SK-MEL-5 (cell line): ENCODE results near the gene ADGRA1. TPM values are rescaled to one million over a fixed set of nuclear protein-coding genes. Genes with fewer than 3 reads are reported as not detected.
A peak's percentile ranks its signal among the peaks of the same experiment; 100 is the strongest.

ENCODE experiments used
- DNase-seq: peaks from one replicate; pipeline ENCODE4 v3.0.0-alpha.2; 2016; ENCODE audit warnings: low read depth, low spot score
- in situ Hi-C: cut with HindIII; loops from 2 replicates; pipeline ENCODE4 v1.10.0; 2016; ENCODE audit warnings: low sequenced_read_pairs, high pct_unique_total_duplicates, low pct_unique_long_range_greater_than_20kb
- polyA plus RNA-seq, 2 experiments: library from polyadenylated mRNA; depleted of rRNA; stranded (reverse); fragments of >200 nt; gene quantifications; 2 replicates each; pipeline ENCODE4 v1.2.3, GENCODE V29; 2015
- total RNA-seq: library from RNA; depleted of rRNA; stranded (reverse); fragments of >200 nt; shearing (Covaris generic); gene quantifications from 2 replicates; pipeline ENCODE4 v1.2.3, GENCODE V29; 2014; rRNA removed

ADGRA1 gene, protein sequence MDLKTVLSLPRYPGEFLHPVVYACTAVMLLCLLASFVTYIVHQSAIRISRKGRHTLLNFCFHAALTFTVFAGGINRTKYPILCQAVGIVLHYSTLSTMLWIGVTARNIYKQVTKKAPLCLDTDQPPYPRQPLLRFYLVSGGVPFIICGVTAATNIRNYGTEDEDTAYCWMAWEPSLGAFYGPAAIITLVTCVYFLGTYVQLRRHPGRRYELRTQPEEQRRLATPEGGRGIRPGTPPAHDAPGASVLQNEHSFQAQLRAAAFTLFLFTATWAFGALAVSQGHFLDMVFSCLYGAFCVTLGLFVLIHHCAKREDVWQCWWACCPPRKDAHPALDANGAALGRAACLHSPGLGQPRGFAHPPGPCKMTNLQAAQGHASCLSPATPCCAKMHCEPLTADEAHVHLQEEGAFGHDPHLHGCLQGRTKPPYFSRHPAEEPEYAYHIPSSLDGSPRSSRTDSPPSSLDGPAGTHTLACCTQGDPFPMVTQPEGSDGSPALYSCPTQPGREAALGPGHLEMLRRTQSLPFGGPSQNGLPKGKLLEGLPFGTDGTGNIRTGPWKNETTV
- total RNA-seq = not detected in 2 replicates
- not detected in 2 replicates for polyA plus RNA-seq (2015; cell fraction: cytosol; rRNA removed)
- polyA plus RNA-seq (2015; cell fraction: nucleus; rRNA removed) = not detected in 2 replicates

- no peak for DNase-seq
- in situ Hi-C loops = no loop called here
Observed at GRCh38 chr10:133087679-133088178, at the start of gene ADGRA1. TSS of gene ADGRA1 (plus strand) at chr10:133087924. CDS start at chr10:133088910, 986 bp downstream.

DNA sequence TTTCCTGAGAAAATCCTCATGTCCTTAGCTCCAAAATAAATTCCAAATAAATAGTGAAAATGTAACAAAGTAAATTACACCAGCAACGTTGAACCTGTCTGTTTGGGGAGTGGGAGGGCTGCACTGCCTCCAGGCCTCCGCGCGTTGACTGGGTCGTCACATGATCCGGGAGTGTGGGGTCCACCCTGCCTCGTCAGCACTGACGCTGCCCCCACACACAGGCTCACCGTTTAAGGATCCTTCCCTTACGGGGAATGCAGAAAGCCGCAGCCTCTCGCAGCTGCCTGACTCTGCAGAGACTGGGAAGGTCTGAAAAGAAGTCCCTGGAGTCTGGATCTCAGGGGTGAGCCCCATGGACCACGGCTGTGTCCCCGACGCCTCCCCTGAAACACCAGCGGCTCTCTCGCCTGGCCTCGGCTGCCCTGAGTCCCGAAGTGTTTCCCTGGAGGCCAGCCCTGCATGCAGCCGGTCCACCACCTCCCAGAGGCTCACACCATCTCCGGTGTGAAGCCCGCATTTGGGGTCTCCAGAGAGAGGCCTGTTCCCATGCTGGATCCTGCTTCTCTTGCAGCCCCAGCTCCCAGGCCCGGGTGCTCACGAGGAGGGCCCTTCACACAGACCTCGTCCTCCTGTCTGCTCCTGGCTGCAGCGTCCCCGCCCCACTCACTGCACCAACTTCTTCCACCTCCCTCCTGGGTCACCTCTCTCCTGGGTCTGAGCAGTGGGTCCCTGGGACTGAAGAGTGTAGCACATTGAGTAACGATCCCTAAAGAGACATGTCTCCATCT lies 49.5 kb upstream of the ADGRA1 start:
- in situ Hi-C loops = no loop called here

DNA sequence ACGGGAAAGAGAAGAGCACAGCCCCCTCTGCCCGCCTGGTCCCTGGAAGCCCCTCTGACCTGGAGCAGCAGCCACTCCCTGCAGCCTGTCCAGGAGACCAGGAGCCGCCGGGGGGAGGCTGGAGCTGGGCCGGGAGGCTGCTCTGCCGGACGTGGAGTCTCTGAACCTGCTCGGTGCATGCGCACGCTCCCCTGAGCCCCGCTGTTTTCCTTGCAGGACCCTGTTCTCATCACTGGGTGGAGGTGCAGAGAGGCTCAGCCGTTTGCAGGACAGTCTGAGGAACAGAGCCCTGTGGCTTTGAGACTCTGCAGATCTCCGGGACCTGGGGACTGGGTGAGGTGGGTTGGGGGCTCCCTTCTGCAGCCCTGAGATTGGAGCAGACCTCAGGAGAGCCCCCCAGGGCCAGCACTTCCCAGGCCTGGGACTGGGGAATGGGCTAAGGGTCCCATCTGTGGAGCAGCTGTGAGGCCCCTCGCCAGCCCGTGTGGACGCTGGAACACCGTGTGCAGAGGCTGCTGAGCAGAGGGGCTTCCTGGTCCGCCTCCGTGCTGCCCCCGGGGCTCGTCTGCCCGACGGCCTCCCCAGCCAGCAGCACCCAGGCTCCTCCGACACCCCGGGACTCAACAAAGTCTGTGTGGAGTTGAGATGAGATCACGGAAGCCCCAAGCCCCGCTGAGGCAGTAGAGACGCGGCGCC lies 48.5 kb upstream of the ADGRA1 start:
- in situ Hi-C loops = no loop called here
- peak; percentile 6 for DNase-seq

More for the DNA sequence above, 49.5 kb upstream of the ADGRA1 start:
- no peak for DNase-seq

- no peak for DNase-seq
- in situ Hi-C loops = no loop called here
Observed at GRCh38 chr10:133039803-133040165, 47.9 kb upstream of the ADGRA1 start.

- in situ Hi-C loops = no loop called here
- DNase-seq = no peak
Observed at GRCh38 chr10:133040198-133040597, 47.5 kb upstream of the ADGRA1 start.

DNA sequence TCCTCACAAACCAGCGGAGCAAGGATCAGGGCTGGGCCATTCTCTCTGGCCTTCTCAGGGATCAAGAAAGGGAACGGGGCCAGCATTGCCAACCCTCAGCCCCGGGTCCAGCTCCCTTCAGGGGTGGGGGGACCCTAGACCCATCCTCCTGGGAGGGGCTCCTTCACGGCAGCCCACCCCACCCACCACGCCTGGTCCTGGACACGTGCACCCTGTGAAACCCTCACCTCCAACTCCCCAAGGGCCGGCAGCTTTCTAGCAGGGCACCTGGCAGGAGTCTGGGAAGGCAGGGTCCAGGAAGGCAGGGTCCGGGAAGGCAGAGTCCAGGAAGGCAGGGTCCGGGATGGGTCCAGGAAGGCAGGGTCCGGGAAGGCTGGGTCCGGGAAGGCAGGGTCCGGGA lies 46.6 kb upstream of the ADGRA1 start:
- in situ Hi-C loops = no loop called here

GRCh38 chr10:133042061-133042460 lies 45.7 kb upstream of the ADGRA1 start:
- DNase-seq = no peak
- in situ Hi-C loops = no loop called here

More for the DNA sequence above, 46.6 kb upstream of the ADGRA1 start:
- DNase-seq = no peak

- in situ Hi-C loops = no loop called here
- no peak for DNase-seq
Observed at GRCh38 chr10:133042816-133043215, 44.9 kb upstream of the ADGRA1 start.

DNA sequence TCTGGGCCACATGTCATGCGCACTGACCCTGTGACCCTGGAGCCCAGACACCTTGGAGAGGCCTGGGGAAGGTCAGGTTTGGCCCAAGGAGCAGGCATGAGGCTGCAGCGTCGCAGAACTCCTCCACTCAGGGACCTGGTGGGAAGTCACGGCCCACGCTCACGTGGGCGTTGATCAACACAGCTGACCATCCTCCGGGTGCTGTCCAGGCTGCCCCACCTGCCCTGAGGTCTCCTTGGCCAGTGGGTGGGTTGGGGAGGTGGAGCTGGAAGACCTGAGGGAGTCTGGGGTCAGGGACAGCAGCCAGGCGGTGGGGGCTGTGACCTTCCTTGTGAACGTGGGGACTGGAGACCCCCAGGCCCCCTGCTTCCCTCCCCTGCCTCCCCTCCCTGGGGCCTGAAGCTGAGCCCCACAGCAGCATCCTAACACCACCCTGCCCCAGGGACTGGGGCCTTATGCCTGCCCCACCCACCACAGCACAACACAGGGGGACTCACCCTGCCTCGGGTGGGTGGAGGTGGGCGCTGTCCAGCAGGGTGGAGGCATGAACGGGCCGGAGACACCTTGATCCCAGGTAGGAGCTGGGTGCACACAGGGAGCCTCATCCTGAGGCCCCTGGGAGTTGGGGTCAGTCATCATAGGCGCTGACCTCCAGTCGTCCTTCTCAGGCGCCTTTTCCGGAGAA lies 44.0 kb upstream of the ADGRA1 start:
- in situ Hi-C loops = no loop called here
- DNase-seq = no peak

DNA sequence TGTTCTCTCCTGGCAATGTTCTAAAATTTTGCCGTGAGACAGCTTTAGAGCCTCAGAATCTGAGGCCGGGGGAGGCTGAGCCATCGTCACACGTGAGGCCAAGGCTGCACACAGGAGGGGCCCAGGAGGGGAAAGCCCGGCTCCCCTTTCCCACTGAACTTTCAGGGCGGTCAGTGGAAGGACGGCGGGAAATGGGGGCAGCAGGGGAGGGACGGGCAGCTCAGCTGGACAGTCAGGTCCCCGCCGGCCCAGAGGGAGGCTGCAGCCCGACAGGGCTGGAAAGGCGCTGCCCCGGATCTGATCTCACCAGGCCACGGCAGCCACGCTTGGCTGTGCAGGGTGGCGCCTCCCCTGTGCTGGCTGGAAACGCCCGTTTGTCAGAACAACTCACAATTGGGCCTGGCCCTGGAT lies 43.3 kb upstream of the ADGRA1 start:
- no peak for DNase-seq
- in situ Hi-C loops = no loop called here

DNA sequence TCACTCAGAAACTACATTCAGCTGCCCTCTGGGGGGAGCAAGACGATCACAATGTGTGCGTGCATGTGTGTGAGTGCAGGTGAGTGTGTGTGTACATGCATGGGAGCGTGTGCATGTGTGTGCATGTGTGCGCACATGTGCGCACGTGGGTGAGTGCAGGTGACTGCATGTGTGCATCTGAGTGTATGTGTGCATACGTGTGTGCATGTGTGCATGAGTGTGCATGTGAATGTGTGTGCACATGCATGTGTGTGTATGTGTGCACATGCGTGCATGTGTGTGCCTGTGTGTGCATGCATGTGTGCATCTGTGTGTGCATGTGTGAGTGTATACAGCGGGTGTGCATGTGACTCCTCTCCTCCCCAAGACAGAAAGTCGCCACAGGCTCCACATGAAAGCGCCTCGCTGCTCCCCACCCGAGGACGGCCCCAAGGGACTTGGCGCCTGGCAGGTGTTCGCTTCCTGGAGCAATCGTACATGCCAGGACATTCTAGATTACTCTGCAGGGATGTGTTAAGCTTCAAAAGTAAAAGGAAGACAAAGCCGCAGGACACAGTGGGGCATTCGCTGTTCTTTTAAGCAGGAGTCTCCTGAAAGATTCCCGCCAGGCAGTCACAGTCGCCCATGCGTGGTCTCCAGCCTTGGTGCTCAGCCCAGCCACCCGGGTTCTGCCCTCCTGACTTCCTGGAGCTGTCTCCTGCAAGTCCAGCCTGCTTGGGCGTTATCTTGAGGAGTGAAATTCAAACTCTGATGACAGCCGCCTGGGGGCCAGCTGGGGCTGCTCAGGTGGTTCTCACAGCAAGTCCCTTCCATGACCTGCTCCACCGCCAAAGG lies 42.0 kb upstream of the ADGRA1 start:
- in situ Hi-C loops = no loop called here
- no peak for DNase-seq

- DNase-seq = no peak
- in situ Hi-C loops = no loop called here
Observed at GRCh38 chr10:133046390-133046765, 41.3 kb upstream of the ADGRA1 start.

DNA sequence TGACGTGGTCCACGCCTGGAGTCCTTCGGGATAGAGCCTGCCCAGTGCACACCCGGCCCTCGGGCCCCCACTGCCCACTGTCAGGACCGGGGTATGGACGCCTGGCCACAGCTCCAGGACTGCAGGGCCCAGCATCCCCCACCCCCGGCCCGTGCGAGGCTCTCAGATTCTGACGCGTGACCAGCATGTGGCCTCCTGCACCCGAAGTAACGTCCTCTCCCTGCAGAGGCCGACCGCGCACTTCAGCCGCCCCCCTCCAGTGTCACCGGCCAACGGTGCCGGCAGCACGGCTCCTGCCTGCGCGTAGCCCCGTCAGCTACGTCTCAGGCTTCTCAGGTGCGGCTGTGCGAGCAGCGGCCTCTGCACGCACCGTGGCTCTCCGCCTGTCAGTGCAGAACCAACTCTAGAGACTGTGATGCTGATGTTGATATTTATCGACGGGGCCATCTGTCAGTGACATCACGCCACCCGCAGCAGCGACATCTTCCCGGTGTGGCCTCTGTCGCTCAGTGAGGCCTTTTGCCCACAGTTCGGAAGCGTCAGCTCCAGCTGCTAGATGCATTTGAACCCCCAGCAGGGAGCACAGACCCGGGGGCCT lies 40.1 kb upstream of the ADGRA1 start:
- in situ Hi-C loops = no loop called here
- DNase-seq = no peak

DNA sequence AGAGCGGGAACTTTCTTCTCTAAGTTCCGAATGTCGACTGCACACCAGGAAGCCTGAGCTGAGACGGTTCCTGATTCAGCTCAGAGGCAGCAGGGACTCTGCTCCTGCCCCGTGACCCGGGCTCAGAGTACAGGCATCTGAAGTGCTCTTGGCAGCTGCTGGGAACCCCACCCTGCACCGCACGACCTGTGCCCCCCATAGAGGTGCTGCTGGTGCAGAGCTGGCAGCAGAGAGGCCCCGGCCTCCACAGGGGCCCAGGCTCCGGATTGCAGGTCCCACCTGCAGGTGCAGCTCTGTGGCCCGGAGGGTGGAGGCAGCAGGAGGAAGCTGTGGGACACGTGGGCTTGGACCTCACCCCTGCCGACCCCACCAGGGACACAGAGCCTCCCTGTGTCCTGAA lies 39.5 kb upstream of the ADGRA1 start:
- in situ Hi-C loops = no loop called here

GRCh38 chr10:133048926-133049325 lies 38.8 kb upstream of the ADGRA1 start:
- in situ Hi-C loops = no loop called here
- DNase-seq = no peak

More for the DNA sequence above, 39.5 kb upstream of the ADGRA1 start:
- DNase-seq = no peak

DNA sequence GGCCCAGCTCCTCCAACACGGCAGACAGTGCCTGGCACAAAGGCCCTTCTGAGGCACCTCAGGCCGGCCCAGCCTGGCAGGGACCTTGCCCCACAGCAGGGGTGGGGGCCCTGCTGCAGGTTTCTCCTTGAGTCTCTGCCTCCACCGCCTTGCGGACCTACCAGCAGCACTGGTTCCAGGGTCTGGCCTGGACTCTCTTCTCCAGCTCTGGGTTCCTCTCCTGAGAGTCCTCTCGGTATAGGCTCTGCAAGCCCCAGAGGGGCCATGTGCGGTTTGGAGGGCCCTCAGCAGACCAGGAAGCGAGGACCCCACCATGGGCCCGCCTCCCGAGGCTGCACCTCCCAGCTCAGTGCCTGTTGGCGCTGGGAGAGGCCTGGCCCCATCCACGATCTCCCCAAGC lies 38.1 kb upstream of the ADGRA1 start:
- in situ Hi-C loops = no loop called here
- no peak for DNase-seq
